HuH-7.5 (cell line): Measurements from ENCODE around the gene GBF1.
"Not testable (repeated sequence)": the region's sequence is repeated elsewhere in the genome, so short reads cannot be mapped to it uniquely, and the experiment has no call there.

Experiments
- DNase-seq: peaks from one replicate; pipeline ENCODE4 v3.0.0; 2011; ENCODE audit warnings: low spot score

The GBF1 gene, protein sequence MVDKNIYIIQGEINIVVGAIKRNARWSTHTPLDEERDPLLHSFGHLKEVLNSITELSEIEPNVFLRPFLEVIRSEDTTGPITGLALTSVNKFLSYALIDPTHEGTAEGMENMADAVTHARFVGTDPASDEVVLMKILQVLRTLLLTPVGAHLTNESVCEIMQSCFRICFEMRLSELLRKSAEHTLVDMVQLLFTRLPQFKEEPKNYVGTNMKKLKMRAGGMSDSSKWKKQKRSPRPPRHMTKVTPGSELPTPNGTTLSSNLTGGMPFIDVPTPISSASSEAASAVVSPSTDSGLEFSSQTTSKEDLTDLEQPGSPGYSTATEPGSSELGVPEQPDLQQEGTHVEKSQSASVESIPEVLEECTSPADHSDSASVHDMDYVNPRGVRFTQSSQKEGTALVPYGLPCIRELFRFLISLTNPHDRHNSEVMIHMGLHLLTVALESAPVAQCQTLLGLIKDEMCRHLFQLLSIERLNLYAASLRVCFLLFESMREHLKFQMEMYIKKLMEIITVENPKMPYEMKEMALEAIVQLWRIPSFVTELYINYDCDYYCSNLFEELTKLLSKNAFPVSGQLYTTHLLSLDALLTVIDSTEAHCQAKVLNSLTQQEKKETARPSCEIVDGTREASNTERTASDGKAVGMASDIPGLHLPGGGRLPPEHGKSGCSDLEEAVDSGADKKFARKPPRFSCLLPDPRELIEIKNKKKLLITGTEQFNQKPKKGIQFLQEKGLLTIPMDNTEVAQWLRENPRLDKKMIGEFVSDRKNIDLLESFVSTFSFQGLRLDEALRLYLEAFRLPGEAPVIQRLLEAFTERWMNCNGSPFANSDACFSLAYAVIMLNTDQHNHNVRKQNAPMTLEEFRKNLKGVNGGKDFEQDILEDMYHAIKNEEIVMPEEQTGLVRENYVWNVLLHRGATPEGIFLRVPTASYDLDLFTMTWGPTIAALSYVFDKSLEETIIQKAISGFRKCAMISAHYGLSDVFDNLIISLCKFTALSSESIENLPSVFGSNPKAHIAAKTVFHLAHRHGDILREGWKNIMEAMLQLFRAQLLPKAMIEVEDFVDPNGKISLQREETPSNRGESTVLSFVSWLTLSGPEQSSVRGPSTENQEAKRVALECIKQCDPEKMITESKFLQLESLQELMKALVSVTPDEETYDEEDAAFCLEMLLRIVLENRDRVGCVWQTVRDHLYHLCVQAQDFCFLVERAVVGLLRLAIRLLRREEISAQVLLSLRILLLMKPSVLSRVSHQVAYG (N-terminal part only)

GRCh38 chr10:102245082-102245931, at the start of gene GBF1:
Gene GBF1, plus strand, starts transcription at chr10:102245532. Its CDS starts 13,407 bp downstream, at chr10:102258939.
- DNase-seq: peak; percentile 98

DNA sequence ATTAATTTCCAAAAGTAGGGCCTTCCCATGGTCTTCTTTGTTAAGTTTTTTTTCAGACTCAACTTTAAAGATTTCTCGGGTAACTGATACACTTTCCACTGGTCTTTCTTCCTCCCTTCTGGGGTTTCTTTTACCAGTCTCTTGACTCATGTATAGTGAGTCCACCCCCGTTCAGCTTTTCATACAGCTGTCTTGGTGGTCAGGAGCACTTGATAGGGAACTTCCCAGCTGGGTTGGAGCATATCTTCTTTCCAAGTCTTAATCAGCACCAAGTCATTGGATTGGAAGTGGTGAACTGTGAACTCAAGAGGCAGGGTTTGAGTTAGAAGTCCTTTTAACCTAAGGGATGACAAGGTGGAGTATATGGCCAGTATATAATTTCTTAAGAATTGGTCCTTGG, 48.4 kb upstream of the GBF1 start:
- DNase-seq: no peak

DNA sequence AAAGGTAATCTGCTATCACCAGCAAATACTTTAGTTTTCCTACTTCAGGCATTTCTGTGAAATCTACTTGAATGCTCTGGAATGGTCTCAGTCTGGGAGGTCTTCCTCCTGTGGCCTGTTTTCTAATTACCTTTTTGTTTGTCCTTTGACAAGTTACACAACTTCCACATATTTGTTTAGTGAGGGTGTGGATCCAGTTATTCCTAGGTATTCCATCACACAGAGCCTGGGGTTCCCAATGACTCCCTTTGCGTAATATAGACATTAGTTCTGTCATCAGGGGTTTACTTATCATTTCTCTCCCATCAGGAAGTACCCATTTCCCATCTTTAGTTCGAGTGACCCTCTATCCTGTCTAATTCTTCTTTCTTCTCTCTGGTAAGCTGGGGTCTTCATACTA, 47.3 kb upstream of the GBF1 start:
- peak; percentile 69 for DNase-seq

- DNase-seq: no peak
Measured at GRCh38 chr10:102200751-102201640, 44.3 kb upstream of the GBF1 start.

- DNase-seq: no peak
Measured at GRCh38 chr10:102202386-102202785, 42.9 kb upstream of the GBF1 start.

- no peak for DNase-seq
Measured at GRCh38 chr10:102208311-102209035, 36.9 kb upstream of the GBF1 start.

DNA sequence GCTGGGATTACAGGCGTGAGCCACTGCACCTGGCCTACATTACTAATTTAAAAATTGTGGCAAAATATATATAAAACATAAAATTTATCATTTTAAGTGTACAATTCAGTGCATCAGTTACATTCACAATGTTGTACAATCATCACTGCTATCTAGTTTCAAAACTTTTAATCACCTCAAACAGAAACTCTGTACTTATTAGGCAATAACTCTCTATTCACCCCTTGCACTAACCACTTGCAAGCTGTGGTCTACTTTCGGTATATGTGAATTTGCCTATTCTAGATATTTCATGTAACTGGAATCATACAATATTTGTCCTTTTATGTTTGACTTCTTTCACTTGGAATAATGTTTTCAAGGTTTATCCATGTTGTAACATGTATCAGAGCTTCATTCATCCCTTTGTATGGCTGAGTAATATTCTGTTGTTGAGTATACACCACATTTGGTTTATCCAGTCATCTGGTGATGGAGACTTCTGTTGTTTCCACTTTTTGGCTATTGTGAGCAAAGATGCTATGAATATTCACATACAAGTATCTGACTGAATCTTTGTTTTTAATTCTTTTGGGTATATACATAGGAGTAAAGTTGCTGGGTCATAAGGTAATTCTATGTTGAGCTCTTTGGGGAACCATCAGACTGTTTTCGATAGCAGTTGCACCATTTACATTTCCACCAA, 33.6 kb upstream of the GBF1 start:
- no peak for DNase-seq

GRCh38 chr10:102213599-102213998, 31.7 kb upstream of the GBF1 start:
- DNase-seq: not testable (repeated sequence)

GRCh38 chr10:102219370-102219769, 26.0 kb upstream of the GBF1 start:
- no peak for DNase-seq

- DNase-seq: no peak
Measured at GRCh38 chr10:102220612-102221011, 24.7 kb upstream of the GBF1 start.

DNA sequence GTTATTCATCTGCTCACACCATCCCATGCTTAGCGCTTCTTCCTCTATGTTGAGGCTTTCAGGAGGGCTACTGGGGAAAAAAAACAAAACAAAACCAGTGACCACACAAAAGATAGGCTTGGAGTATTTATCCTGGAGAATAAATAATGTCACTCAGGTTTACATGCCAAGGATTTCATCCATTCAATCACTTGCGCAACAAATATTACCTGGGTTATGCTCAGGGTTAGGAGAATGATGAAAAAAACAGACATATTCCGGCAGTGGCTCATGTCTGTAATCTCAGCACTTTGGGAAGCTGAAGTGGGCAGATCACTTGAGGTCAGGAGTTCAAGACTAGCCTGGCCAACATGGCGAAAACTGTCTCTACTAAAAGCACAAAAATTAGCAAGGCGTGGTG, 22.5 kb upstream of the GBF1 start:
- no peak for DNase-seq

GRCh38 chr10:102225646-102226541, 19.4 kb upstream of the GBF1 start, which contains the start of gene ELOVL3:
Gene ELOVL3, plus strand, starts transcription at chr10:102226299. Its CDS starts 250 bp downstream, at chr10:102226549.
- peak; percentile 96 for DNase-seq

DNA sequence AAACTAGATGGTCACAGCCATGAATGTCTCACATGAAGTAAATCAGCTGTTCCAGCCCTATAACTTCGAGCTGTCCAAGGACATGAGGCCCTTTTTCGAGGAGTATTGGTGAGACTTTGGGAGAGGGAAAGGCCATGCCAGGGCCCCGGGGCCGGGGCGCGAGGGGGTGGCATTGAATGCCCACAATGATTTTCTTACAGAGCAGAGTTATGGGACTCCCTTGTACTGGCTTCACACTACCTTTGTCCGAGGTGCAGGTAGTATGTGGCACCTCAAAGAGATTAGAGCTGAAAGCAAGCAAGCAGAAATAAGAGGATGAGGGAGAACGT, 18.8 kb upstream of the GBF1 start:
- DNase-seq: no peak

DNA sequence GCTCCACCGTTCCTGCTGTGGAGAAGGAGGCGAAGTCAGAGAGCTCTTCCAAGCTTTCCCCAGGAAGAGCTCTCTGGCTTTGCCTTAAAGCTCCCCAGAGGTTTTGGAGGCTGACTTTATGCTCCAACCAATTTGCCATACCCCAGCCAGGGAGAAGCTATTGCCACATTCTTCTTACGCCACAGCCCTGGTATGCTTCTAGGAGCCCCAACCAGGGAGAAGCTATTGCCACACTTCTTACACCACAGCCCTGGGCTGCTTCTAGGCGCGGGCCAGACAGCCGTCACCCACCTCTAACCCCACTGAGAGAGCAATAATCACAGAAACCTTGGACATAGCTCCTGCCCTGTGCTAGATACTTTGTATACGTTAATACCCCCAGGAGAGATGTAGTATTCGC, 18.3 kb upstream of the GBF1 start:
- no peak for DNase-seq

- DNase-seq: peak; percentile 76
Measured at GRCh38 chr10:102229810-102230263, 15.5 kb upstream of the GBF1 start.

DNA sequence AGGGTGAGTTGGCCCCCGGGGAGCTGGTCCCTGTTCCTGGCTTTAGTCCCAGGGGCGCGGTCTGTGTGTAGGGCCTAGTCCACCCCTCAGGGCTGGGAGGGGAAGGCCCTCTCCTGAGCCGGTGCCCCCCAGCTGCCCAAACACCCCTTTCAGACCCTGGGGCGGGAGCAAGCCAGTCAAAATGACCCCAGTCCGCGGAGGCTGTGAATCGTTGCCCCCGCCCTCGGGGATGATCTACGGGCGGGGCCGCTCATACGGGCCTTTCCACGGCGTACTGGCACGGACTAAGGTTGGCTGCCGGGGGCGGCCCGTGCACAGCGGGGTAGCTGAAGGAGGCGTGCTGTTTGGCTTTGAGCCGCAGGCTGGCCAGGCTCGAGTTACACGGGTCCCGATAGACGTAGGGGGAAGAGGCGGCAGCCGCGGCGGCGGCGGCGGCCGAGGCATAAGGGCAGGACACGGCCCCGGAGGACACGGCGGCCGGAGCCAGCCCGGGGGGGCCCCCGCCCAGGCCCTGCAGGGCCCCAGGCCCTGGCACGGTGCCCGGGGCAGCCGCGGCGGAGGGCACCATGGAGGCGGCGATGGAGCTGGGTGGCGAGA, 15.0 kb upstream of the GBF1 start:
- DNase-seq: peak; percentile 63

- peak; percentile 54 for DNase-seq
Measured at GRCh38 chr10:102230861-102231356, 14.4 kb upstream of the GBF1 start.
